Ishikawa (cell line): ENCODE measurements around the gene EPS15.

Experiments used
- CREB1 ChIP-seq: IDR thresholded peaks from 2 replicates; pipeline ENCODE4 v1.6.1; 2012; ENCODE audit warnings: low read depth
- MAX ChIP-seq: IDR thresholded peaks from 2 replicates; pipeline ENCODE4 v1.6.1; 2012

DNA sequence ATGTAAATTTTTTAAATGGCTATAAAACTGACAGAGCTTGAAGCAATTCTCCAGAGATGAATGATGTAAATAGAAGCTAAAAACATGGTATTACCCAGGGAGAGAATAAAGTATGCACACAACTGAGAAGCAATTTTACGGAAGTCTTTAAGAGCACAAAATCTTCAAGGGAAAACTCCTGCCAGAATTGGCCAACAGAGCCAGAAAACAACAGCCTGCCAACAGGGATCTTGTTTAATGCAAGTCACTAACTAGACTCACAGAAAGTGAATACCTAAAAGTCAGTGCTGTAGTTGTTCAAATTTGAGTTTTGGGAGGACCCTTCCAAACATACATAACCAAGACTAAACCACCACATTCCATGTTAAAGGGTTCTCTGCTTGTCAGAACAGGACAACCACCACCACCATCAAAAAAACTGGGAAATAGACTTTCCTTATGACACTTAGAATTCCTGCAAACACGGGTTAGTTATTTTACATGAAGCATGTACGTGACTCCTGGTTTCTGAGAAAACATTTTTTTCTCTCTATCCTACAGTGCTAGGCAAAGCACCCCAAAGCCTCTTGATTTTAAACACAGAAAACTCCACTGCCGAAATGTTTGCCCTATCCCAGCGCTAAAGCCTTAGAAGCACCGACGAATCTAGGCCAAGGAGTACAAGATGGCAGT lies 1.6 kb downstream of the EPS15 start:
- TF ChIP-seq CREB1 (no peak), MAX (no peak)
